Sigmoid colon (tissue), 4 donors: Measurements from ENCODE around the gene RBFOX2.

Source experiments
- EP300 ChIP-seq, 4 donors: sonication (generic); formaldehyde crosslinking; IDR thresholded peaks; one replicate each; pipeline ENCODE4 v1.6.1; 2017; ENCODE audit warnings: antibody characterized with exemption in 4 of 4
- POLR2A ChIP-seq, 2 donors: fragments of 450-650 bp; IDR thresholded peaks; one replicate each; pipeline ENCODE4 v1.6.1; 2016; ENCODE audit warnings: antibody characterized with exemption in 2 of 2, mild to moderate bottlenecking in 2 of 2, moderate library complexity in 2 of 2
- POLR2AphosphoS5 ChIP-seq, 4 donors: sonication (generic); formaldehyde crosslinking; IDR thresholded peaks; one replicate each; pipeline ENCODE4 v1.6.1; 2017; ENCODE audit warnings: antibody characterized with exemption in 4 of 4
- TF ChIP-seq, protein P1 (sequence below), 4 experiments: fragments of 450-650 bp in 3 of 4; fragments of 200-600 bp in 1 of 4; IDR thresholded peaks; one replicate each; pipeline ENCODE4 v1.5.1; 2016 to 2019; ENCODE audit warnings: antibody characterized with exemption in 4 of 4, mild to moderate bottlenecking in 3 of 4, moderate library complexity in 2 of 4

DNA sequence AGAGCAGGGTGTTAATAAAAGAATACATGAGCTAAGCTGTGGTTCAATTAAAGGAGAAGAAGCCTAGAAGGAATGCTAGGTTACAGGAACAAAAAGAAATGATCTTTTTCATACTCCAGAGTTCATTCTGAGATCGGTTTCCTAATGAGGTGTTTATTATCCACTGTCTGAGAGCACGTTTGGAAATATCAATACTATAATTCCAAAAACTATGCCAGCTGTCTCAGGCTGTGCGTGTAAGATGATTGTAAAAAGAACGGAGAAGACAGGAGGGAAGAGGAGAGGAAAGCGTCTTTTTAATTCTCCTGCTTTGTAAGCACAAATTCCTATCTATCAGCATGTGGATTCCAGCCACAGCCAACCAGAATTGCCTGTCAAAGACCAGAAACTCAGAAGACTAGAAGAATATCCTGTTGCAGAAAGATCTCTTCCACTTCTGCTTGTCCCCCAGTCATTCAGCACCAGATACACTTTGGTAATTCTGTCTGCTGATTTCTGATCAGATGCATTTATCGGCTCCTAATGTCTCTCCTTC, 285.2 kb downstream of the RBFOX2 start:
- TF ChIP-seq EP300 (IDR thresholded peaks at IDR 0.05) (no peak), POLR2AphosphoS5 (IDR thresholded peaks at IDR 0.05) (no peak), POLR2A (IDR thresholded peaks at IDR 0.05) (no peak)
- TF ChIP-seq, protein P1, sequence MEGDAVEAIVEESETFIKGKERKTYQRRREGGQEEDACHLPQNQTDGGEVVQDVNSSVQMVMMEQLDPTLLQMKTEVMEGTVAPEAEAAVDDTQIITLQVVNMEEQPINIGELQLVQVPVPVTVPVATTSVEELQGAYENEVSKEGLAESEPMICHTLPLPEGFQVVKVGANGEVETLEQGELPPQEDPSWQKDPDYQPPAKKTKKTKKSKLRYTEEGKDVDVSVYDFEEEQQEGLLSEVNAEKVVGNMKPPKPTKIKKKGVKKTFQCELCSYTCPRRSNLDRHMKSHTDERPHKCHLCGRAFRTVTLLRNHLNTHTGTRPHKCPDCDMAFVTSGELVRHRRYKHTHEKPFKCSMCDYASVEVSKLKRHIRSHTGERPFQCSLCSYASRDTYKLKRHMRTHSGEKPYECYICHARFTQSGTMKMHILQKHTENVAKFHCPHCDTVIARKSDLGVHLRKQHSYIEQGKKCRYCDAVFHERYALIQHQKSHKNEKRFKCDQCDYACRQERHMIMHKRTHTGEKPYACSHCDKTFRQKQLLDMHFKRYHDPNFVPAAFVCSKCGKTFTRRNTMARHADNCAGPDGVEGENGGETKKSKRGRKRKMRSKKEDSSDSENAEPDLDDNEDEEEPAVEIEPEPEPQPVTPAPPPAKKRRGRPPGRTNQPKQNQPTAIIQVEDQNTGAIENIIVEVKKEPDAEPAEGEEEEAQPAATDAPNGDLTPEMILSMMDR (IDR thresholded peaks at IDR 0.05), result no peak
